Muscle of leg (tissue), 11 donors: ENCODE data around the gene QSOX2. TPM values are rescaled to one million over a fixed set of nuclear protein-coding genes. Genes with fewer than 3 reads are reported as not detected.
A peak's percentile ranks its signal among the peaks of the same experiment; 100 is the strongest.

ENCODE experiments used
- DNase-seq: peaks from one replicate; pipeline ENCODE4 v3.0.0; 2013
- H3K27ac ChIP-seq: one replicate; pipeline ENCODE4 v1.5.1; 2013; ENCODE audit warnings: mild to moderate bottlenecking, low read length, control low read depth
- H3K27me3 ChIP-seq: one replicate; pipeline ENCODE4 v1.6.1; 2013; ENCODE audit warnings: low read length; ENCODE audit not compliant: control insufficient read depth, insufficient read depth
- H3K36me3 ChIP-seq: one replicate; pipeline ENCODE4 v1.6.1; 2013; ENCODE audit warnings: low read length; ENCODE audit not compliant: control insufficient read depth, insufficient read depth
- H3K4me1 ChIP-seq: one replicate; pipeline ENCODE4 v1.6.1; 2013; ENCODE audit warnings: low read length; ENCODE audit not compliant: control insufficient read depth, insufficient read depth
- H3K4me3 ChIP-seq: one replicate; pipeline ENCODE4 v1.5.1; 2013; ENCODE audit warnings: low read length, control low read depth
- H3K9me3 ChIP-seq: replicated peaks from 2 replicates; pipeline ENCODE4 v1.6.1; 2013; ENCODE audit warnings: low read depth, low read length; ENCODE audit not compliant: control insufficient read depth
- WGBS: methylation state at CpG from one replicate; pipeline ENCODE4 v1.1.5; 2013; ENCODE audit warnings: missing lambda C conversion rate; ENCODE audit not compliant: insufficient coverage; 5-methylcytosine and 5-hydroxymethylcytosine counted together
- polyA plus RNA-seq, 8 donors: library from polyadenylated mRNA; unstranded; fragments of 120-200 nt; gene quantifications; one replicate each; pipeline versions ENCODE4 v1.2.1 to v1.2.3, GENCODE V29; 2013; ENCODE audit warnings: inconsistent platforms in 1 of 8, low replicate concordance in 1 of 8; ENCODE audit not compliant: insufficient read length in 8 of 8, insufficient read depth in 1 of 8
- total RNA-seq: library from RNA; stranded (reverse); fragments of 120-200 nt; gene quantifications from one replicate; pipeline ENCODE4 v1.2.4, GENCODE V29; 2013

QSOX2 gene
- total and polyA plus RNA-seq, 9 donors: 4.1 to 11.8 (median 8.5) TPM

DNA sequence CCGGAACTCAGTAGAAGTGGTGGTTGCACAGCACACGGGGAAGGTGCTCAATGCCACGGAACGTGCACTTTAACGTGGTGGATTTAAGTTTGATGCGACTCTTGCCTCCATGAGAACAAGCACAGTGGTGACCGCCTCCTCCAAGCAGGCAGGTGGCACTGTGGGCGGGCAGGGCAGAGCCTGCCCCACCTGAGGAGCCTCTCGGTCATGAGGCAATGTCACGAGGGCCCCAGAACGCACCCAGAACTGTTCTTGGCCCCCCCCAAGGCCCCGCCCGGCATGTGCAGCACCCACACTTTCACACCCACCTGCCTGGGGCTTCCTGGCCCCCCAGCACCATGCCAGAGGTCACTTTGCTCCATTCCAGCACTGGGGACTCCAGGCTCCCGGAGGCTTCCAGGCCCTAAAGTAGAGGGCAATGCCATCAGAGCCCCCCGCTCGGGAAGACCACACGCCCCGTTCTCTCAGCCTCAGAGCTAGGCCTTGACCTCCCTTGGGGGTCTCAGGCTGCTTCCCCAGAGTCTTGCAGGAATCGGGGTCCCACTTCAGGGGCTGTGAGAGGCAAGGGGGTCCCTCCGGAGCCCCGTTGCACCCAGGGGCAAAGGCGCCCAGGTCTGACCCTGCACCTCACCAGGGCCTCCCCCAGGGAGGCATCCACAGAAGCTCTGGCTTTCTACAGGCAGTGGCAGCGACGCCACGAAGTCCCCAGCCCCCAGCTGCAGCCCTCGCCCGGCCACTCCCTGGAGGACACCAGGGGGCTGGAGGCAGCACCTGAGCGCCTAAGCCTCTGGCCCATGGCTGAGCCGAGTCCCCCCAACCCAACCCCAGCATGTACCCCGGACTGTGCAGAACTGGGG lies 44.3 kb upstream of the QSOX2 start:
- Histone ChIP-seq H3K9me3 (no peaks in the 10 kb centered on the region), H3K36me3 (no peaks in the 10 kb centered on the region), H3K27me3 (peaks cover 21% of the 10 kb centered on the region), H3K4me1 (peaks cover 8% of the 10 kb centered on the region), H3K27ac (no peak overlapping the region), H3K4me3 (no peak overlapping the region)
- 88% methylated on average over 29 of the region's 30 CpGs for WGBS
- no peak for DNase-seq

DNA sequence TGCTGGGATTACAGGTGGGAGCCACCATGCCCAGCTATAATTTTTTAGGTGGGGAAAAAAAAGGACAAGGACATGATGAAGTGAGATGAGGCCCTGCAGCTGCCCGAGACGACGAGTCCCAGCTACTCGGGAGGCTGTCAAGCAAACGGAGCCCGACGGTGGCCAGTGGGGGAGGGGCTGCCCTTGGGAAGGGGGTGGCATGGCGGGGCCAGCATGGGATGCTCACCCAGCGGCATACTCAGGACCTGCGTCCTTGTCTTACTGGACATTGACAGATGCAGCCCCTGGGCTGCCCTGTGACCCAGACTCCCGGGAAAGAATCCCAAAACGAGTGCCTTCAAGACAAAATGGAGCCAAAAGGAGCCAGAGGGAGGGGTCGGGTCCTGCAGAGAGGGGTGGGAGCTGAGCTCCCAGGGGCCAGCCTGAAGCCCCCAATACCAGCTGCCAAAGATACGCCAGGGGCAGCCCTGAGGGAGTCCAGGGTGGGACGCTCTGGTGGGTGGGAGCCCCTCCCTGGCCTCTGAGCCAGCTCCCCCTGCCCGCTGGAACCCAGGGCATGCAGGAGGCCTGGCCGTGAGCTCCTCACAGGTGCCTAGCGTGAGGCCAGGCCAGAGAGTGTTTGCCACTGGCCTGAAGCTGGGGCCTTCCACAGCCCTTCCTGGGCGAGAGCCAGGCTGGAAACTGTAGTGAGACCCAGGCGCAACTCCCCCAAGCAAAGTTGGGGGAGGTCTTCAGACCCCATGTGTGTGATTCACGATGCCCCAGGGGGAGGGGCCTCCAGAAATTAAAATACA lies 42.5 kb upstream of the QSOX2 start:
- no peak for DNase-seq
- no peak overlapping the region for H3K4me3 ChIP-seq
- H3K27me3 ChIP-seq: peaks cover 21% of the 10 kb centered on the region
- H3K27ac ChIP-seq: no peak overlapping the region
- H3K36me3 ChIP-seq: no peaks in the 10 kb centered on the region
- 51% methylated on average over 17 of the region's 21 CpGs for WGBS
- no peaks in the 10 kb centered on the region for H3K9me3 ChIP-seq
- peaks cover 17% of the 10 kb centered on the region for H3K4me1 ChIP-seq

DNA sequence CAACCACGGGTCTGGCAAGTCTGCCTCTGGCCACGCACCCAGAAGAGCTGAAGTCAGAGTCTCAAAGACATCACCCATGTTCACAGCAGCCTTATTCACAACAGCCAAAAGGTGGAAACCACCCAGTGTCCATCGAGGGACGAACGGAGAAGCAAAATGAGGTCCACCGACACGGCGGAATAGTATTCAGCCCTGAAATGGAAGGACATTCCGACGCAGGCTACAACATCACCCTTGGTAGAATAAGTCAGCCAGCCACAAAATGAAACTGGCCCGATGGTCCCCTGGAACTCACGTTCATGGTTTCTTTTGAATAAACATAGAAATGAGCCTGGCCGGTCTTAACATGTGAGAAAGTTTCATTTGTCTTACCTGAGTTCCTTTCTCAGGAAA lies 41.4 kb upstream of the QSOX2 start:
- peaks cover 18% of the 10 kb centered on the region for H3K27me3 ChIP-seq
- WGBS: 79% methylated on average over 10 of the region's 13 CpGs

DNA sequence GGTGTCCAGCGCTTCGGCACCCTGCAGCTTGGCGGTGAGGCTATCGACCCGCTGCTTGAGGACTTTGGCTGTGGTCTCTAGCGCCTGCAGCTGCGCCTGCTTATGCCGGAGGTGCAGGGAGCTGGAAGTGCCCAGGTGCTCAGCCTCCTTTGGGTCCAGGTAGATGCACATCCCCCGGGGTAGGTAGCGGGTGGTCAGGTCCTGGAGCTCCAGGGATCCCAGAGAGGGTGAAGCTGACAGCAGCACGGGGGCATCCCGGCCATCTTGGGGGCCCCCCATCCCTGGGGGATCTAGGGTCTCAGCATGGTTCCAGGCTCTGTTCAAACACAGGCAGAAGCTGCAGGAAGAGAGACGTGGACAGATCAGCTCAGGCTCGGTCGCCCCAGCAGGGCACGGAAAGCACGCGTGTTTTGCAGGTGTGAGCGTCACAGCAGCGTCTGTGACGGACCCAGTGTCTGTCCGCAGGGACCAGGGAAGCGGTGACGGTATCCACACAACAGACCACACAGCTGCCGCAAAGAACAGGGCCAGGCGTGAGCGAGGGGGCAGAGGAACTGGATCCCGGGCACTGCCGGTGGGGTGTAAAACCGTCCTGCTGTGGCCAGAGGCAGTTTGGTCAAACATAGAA lies 40.9 kb upstream of the QSOX2 start:
- H3K9me3 ChIP-seq: no peaks in the 10 kb centered on the region
- peaks cover 18% of the 10 kb centered on the region for H3K27me3 ChIP-seq
- H3K4me1 ChIP-seq: peaks cover 11% of the 10 kb centered on the region
- no peak overlapping the region for H3K4me3 ChIP-seq
- 75% methylated on average over 30 of the region's 30 CpGs for WGBS
- H3K36me3 ChIP-seq: no peaks in the 10 kb centered on the region
- H3K27ac ChIP-seq: no peak overlapping the region
- DNase-seq: no peak

More for the DNA sequence above, 41.4 kb upstream of the QSOX2 start:
- no peak for DNase-seq
- H3K4me1 ChIP-seq: peaks cover 11% of the 10 kb centered on the region
- no peaks in the 10 kb centered on the region for H3K9me3 ChIP-seq
- H3K27ac ChIP-seq: no peak overlapping the region
- no peaks in the 10 kb centered on the region for H3K36me3 ChIP-seq
- no peak overlapping the region for H3K4me3 ChIP-seq

DNA sequence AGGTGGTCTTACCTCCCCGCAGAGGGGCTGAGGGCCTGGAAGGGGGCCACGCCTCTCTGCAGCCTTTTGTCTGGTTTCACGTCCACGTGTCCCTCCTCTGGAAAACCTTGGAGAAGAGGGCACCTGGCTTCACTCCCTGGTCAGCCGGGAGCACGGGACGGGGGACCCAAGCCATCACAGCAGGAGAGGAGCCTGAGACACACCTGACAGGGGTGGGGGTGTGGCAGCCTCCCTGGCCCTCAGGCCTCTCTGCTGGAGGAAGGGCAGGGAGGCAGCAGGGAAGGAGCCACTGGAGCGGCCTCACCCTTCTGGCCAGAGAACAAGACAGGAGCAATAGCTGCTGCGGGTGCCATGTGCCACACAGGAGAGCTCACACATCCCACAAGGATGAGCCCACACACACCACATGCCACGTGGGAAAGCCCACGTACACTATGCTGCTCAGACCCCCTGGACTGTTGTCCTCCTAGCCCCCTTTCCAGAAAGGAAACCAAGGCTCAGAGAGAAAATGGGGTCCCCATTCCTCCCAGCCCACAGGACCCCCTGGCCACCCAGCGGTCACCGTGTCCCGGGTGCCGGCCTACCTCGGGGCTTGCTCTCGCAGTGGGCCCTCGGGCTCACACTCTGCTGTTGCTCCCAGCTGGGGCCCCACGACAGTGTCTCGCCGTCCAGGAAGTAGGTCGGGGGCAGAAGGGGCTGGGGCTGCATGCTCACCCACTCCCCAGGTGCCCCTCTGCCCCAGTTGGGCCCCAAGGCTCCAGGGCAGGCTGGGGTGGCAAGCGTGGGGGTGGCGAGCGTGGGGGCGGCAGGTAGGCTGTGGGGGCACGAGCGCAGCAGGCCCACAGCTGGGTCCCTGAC lies 40.1 kb upstream of the QSOX2 start:
- H3K27me3 ChIP-seq: peaks cover 18% of the 10 kb centered on the region
- no peak for DNase-seq
- H3K4me1 ChIP-seq: peaks cover 11% of the 10 kb centered on the region
- no peak overlapping the region for H3K27ac ChIP-seq
- H3K4me3 ChIP-seq: no peak overlapping the region
- 76% methylated on average over 23 of the region's 28 CpGs for WGBS
- no peaks in the 10 kb centered on the region for H3K36me3 ChIP-seq
- H3K9me3 ChIP-seq: no peaks in the 10 kb centered on the region

DNA sequence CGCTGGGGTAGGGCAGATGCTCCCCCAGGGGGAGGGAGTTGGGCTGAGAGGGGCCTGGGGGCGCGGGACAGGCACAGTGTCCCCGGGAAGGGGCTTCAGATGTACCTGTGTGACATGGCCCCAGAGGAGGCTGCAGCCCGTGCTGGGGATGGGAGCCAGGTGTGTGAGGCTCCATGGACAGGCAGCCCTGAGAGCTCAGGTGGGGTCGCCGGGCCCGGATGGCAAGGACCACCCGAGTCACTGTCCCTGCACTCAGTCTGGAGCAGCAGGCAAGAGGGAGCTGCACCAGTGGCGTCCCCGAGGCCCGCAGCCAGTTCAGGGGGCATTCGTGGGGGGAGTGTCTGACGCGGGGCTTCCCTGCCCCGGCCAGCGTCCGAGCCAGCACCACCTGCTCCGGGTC lies 39.3 kb upstream of the QSOX2 start:
- 84% methylated on average over 19 of the region's 19 CpGs for WGBS
- no peaks in the 10 kb centered on the region for H3K36me3 ChIP-seq
- H3K27me3 ChIP-seq: peaks cover 20% of the 10 kb centered on the region
- peaks cover 11% of the 10 kb centered on the region for H3K4me1 ChIP-seq
- DNase-seq: no peak
- no peak overlapping the region for H3K4me3 ChIP-seq
- H3K27ac ChIP-seq: no peak overlapping the region
- no peaks in the 10 kb centered on the region for H3K9me3 ChIP-seq

DNA sequence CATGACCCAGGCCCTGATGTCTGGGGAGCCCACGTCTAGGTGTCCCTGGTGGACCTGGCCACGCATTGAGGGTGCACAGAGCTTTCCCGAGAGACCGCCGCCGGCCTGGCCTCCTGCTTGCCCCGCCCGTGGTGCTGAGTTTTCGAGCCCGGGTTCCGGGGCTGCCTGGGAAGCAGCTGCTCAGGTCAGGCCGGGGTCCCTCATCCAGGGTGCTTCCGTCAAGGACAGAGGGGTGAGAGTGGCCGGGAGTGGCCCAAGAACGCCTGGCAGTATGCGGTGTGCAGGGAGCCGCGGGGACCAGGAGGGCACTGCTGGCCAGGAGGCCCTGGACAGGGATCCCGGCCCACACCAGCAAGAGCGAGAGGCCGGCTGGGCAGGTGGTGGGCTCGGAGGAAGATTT lies 38.7 kb upstream of the QSOX2 start:
- H3K4me3 ChIP-seq: no peak overlapping the region
- no peak for DNase-seq
- 69% methylated on average over 12 of the region's 22 CpGs for WGBS
- peaks cover 26% of the 10 kb centered on the region for H3K27me3 ChIP-seq
- no peaks in the 10 kb centered on the region for H3K9me3 ChIP-seq
- no peak overlapping the region for H3K27ac ChIP-seq
- H3K36me3 ChIP-seq: no peaks in the 10 kb centered on the region
- H3K4me1 ChIP-seq: peaks cover 11% of the 10 kb centered on the region

DNA sequence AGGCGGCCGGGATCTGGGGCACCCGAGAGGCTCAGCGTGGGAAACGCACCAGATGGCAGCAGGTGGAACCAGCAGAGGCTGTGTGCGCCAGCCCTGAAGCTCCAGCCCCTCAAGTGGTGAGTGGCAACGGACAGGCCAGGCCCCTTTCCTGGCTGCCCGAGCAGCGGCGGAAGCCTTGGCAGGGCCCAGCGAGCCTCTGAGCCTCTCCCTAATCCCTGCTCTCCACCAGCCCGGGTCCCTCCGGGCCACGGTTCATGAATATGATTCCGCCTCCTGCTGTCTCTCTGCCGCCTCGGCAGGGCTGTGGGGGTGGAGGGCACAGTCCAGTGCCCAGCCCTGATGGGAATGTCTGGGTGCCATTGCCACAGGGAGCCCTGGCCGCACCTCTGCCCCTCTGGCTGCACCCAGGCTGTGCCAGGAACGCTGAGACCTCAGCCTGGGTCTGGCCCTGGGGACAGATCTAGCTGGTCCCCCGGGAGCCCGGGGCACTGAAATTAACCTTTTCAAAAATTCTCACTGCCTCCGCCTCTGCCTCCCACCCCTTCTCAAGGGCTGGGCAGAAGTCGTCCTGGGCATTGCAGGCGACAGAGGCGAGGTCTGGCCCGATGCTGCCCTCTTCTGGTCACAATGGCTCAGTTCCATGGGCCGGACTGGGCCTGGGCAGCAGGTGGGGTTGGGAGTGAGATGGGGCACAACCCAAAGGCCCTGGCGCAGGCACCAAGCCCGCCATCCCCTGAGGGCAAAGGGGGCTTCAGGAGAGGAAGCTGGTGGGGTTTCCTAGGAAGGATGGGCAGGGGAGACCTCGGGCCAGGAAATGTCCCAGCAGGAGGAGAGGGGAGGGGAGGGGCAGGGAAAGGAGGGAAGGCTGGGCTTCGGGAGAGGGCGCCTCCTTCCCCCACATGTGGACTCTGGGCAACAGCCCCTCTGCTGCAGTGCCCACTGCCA lies 38.0 kb upstream of the QSOX2 start:
- H3K4me3 ChIP-seq: no peak overlapping the region
- H3K27ac ChIP-seq: peak overlapping the region; percentile 74
- DNase-seq: peak; percentile 80
- peaks cover 28% of the 10 kb centered on the region for H3K27me3 ChIP-seq
- no peaks in the 10 kb centered on the region for H3K9me3 ChIP-seq
- WGBS: 23% methylated on average over 24 of the region's 32 CpGs
- peaks cover 11% of the 10 kb centered on the region for H3K4me1 ChIP-seq
- no peaks in the 10 kb centered on the region for H3K36me3 ChIP-seq
